K562 (cell line): ENCODE data around the gene NAIF1. TPM values are rescaled to one million over a fixed set of nuclear protein-coding genes. Genes with fewer than 3 reads are reported as not detected.

ENCODE experiments used
- ARNT ChIP-seq, 2 experiments: fragments of 450-650 bp; IDR thresholded peaks; 2 replicates each; pipeline ENCODE4 v1.6.1; 2016; ENCODE audit warnings: mild to moderate bottlenecking in 1 of 2
- CLOCK ChIP-seq: fragments of 250-450 bp; sonication (Bioruptor Pico); IDR thresholded peaks from 2 replicates; pipeline ENCODE4 v1.4.0; 2020; ENCODE audit warnings: mild to moderate bottlenecking, moderate library complexity, borderline replicate concordance
- CREB1 ChIP-seq, 2 experiments: sonication (generic) in 1 of 2; formaldehyde crosslinking in 1 of 2; IDR thresholded peaks; 2 replicates each; pipeline versions ENCODE4 v1.6.1 to v1.8.0; 2012 to 2022; ENCODE audit warnings: inconsistent platforms in 1 of 2, mild to moderate bottlenecking in 1 of 2, missing genetic modification reagents in 1 of 2, moderate library complexity in 1 of 2
- EWSR1 ChIP-seq: fragments of 450-650 bp; IDR thresholded peaks from 2 replicates; pipeline ENCODE4 v1.6.1; 2018; ENCODE audit warnings: borderline replicate concordance, mild to moderate bottlenecking, low read depth, moderate library complexity; ENCODE audit not compliant: partially characterized antibody
- GTF2B ChIP-seq: IDR thresholded peaks from 2 replicates; pipeline ENCODE4 v1.6.1; 2011; ENCODE audit not compliant: insufficient read length; ENCODE audit errors: extremely low read depth
- KLF1 ChIP-seq: fragments of 450-650 bp; IDR thresholded peaks from 2 replicates; pipeline ENCODE4 v1.6.1; 2016; ENCODE audit warnings: missing genetic modification characterization, missing compliant biosample characterization
- POU5F1 ChIP-seq: fragments of 150-350 bp; IDR thresholded peaks from 2 replicates; pipeline ENCODE4 v1.6.1; 2014; ENCODE audit warnings: borderline replicate concordance, low read length, low read depth, mild to moderate bottlenecking; ENCODE audit not compliant: partially characterized antibody
- RBM17 ChIP-seq: fragments of 200-400 bp; formaldehyde crosslinking; IDR thresholded peaks from 2 replicates; pipeline ENCODE4 v1.6.1; 2017; ENCODE audit warnings: low read depth, mild to moderate bottlenecking, low read length, borderline replicate concordance
- SMARCA4 ChIP-seq: fragments of 450-650 bp; IDR thresholded peaks from 2 replicates; pipeline ENCODE4 v1.6.1; 2016
- SMARCA5 ChIP-seq: fragments of 450-650 bp; IDR thresholded peaks from 2 replicates; pipeline ENCODE4 v1.6.1; 2016
- TBP ChIP-seq: optimal IDR thresholded peaks from 2 replicates; pipeline ENCODE3; 2011; ENCODE audit warnings: low read depth, low read length, improper control_type of control experiment
- ZNF239 ChIP-seq: fragments of 250-450 bp; sonication (Bioruptor Pico); IDR thresholded peaks from 2 replicates; pipeline ENCODE4 v1.4.0; 2020; ENCODE audit warnings: mild to moderate bottlenecking
- ZNF384 ChIP-seq: IDR thresholded peaks from 2 replicates; pipeline ENCODE4 v1.6.1; 2012; ENCODE audit warnings: low read depth, low read length, improper control_type of control experiment
- ZNF57 ChIP-seq: fragments of 450-650 bp; formaldehyde crosslinking; IDR thresholded peaks from 2 replicates; pipeline ENCODE4 v1.4.0; 2020; ENCODE audit warnings: mild to moderate bottlenecking, moderate library complexity
- polyA plus RNA-seq, 8 experiments: library from polyadenylated mRNA; depleted of rRNA in 4 of 8; stranded (reverse) in 5 of 8; unstranded in 3 of 8; fragments of >200 nt; fragmentation: Nextera tagmentation in 2 of 8; fragmentation: Illumina TruSeq in 1 of 8; extraction: Ambion mirVana in 2 of 8; extraction: Trizol in 1 of 8; gene quantifications; 2 replicates each; pipeline versions ENCODE4 v1.2.1 to v1.2.3, GENCODE V29; 2011 to 2014; ENCODE audit warnings: inconsistent platforms in 1 of 8, missing spikeins in 1 of 8
- total RNA-seq, 7 experiments: library from RNA; depleted of rRNA in 6 of 7; stranded (reverse); fragments of >200 nt in 6 of 7; fragmentation: Illumina TruSeq in 2 of 7; extraction: Trizol in 2 of 7; gene quantifications; 2 replicates each; pipeline versions ENCODE4 v1.2.1 to v1.2.3, GENCODE V29; 2011 to 2021; ENCODE audit warnings: low replicate concordance in 1 of 7
- TF ChIP-seq, protein P1 (sequence below): fragments of 250-450 bp; sonication (Bioruptor Pico); IDR thresholded peaks from 2 replicates; pipeline ENCODE4 v1.8.0; 2022; ENCODE audit warnings: inconsistent platforms, mild to moderate bottlenecking, moderate library complexity, borderline replicate concordance
- TF ChIP-seq, protein P2 (sequence below), 3 experiments: fragments of 200-800 bp in 1 of 3; fragments of 250-450 bp in 1 of 3; fragments of 450-650 bp in 1 of 3; sonication (Bioruptor Pico) in 1 of 3; sonication (Bioruptor generic) in 1 of 3; formaldehyde crosslinking in 1 of 3; IDR thresholded peaks; 2 replicates each; pipeline versions ENCODE4 v1.6.1 to v1.8.0; 2016 to 2022; ENCODE audit warnings: mild to moderate bottlenecking in 2 of 3, missing genetic modification characterization in 2 of 3, missing compliant biosample characterization in 1 of 3, moderate library complexity in 1 of 3

The NAIF1 gene
- total and polyA plus RNA-seq, 9 of the 15 experiments (the other 6 are each of a cell fraction or from before 2014, with no cell fraction given) = 4.8 to 26.6 (median 17.2) TPM

GRCh38 chr9:128067645-128068385 lies 695 bp upstream of the NAIF1 start, which contains the start of gene SLC25A25 (continued):
- no peak for TF ChIP-seq ZNF57 (CRISPR knock-in tag)
- TF ChIP-seq GTF2B = no peak
- TF ChIP-seq SMARCA5 = no peak; the same call in 1 of the 2 replicates
- TF ChIP-seq ZNF239 (CRISPR knock-in tag) = no peak
- TF ChIP-seq RBM17 = no peak
- TF ChIP-seq, protein P1, sequence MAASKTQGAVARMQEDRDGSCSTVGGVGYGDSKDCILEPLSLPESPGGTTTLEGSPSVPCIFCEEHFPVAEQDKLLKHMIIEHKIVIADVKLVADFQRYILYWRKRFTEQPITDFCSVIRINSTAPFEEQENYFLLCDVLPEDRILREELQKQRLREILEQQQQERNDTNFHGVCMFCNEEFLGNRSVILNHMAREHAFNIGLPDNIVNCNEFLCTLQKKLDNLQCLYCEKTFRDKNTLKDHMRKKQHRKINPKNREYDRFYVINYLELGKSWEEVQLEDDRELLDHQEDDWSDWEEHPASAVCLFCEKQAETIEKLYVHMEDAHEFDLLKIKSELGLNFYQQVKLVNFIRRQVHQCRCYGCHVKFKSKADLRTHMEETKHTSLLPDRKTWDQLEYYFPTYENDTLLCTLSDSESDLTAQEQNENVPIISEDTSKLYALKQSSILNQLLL (CRISPR knock-in tag) = no peak
- no peak for TF ChIP-seq CLOCK (CRISPR knock-in tag)
- TF ChIP-seq, protein P2, sequence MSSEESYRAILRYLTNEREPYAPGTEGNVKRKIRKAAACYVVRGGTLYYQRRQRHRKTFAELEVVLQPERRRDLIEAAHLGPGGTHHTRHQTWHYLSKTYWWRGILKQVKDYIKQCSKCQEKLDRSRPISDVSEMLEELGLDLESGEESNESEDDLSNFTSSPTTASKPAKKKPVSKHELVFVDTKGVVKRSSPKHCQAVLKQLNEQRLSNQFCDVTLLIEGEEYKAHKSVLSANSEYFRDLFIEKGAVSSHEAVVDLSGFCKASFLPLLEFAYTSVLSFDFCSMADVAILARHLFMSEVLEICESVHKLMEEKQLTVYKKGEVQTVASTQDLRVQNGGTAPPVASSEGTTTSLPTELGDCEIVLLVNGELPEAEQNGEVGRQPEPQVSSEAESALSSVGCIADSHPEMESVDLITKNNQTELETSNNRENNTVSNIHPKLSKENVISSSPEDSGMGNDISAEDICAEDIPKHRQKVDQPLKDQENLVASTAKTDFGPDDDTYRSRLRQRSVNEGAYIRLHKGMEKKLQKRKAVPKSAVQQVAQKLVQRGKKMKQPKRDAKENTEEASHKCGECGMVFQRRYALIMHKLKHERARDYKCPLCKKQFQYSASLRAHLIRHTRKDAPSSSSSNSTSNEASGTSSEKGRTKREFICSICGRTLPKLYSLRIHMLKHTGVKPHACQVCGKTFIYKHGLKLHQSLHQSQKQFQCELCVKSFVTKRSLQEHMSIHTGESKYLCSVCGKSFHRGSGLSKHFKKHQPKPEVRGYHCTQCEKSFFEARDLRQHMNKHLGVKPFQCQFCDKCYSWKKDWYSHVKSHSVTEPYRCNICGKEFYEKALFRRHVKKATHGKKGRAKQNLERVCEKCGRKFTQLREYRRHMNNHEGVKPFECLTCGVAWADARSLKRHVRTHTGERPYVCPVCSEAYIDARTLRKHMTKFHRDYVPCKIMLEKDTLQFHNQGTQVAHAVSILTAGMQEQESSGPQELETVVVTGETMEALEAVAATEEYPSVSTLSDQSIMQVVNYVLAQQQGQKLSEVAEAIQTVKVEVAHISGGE (CRISPR knock-in tag; IDR thresholded peaks at IDR 0.05) = 0 out of 6 replicates have a peak, but pooled peaks of 1 of the 3 experiments have one; percentile 24
- TF ChIP-seq POU5F1 = no peak
- TF ChIP-seq TBP = peak; percentile 61
- no peak for TF ChIP-seq KLF1
- no peak; the same call in 1 of the 2 replicates for TF ChIP-seq CREB1 (IDR thresholded peaks at IDR 0.05)
- no peak for TF ChIP-seq CREB1 (CRISPR knock-in tag; IDR thresholded peaks at IDR 0.05)
- 0 out of 2 replicates have a peak, but pooled peaks have one; percentile 24 for TF ChIP-seq SMARCA4
- no peak for TF ChIP-seq ZNF384
- TF ChIP-seq EWSR1 = no peak
- TF ChIP-seq ARNT (IDR thresholded peaks at IDR 0.05) = peak in 1 of 2 experiments; percentile 82; a peak in 2 of 4 replicates
